Activated T-cell treated with anti-CD3 and anti-CD28 coated beads for 24 hours (primary cell): Measurements from ENCODE around the gene LGR4.

Experiments used
- DNase-seq: peaks from one replicate; pipeline ENCODE4 v3.0.0-alpha.2; 2020; ENCODE audit warnings: low read depth

The LGR4 gene

DNA sequence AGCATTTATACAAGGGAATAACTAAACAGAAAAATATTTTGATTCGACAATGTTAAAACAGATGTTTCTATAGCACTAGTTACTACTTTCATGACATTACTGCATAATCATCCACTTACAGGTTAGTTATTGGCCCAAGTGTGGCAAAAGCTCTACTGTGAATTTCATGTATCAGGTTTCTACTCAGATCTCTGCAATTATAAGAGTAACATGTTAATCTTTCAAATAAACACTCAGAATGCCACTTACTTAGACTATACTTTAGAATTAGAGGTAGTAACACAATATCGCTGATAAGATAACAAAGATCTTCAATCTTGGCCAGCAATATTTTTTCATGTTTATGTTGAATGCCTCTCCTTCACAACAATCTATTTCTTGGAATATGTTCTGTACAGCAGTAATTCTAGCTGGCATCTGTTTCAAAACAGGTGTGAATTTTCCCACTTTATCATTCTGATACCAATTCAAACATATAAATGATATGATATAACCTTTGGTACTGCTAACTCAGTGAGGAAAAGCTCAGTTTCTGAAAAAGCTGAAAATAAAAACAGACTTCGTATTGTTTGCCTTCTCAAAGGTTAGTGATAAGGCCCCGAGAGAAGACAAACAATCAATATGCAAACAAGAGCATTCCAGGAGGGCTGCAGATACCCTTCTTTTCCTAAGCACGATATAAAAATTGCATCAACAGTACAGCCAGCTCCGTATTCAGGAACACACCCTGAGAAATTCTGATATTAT, 98.6 kb downstream of the LGR4 start:
- no peak for DNase-seq

DNA sequence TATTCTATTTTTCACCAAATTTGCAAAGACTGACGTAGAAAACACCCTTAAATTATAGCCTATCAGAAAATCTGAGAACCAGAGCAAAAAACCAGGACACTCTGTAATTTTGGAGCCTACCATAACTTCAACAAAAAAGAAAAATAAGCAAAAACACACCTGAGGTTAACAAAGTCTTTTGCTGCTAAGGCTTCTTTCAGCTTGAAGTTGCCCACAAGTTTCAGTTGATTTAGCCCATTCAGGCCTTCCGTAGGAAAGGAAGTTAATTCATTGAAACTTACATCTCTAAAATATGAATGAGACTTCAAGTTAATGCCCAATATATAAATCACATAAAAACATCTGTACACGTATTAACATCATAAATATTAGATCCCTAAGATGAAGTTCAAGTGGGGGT, 99.2 kb downstream of the LGR4 start:
- no peak for DNase-seq

DNA sequence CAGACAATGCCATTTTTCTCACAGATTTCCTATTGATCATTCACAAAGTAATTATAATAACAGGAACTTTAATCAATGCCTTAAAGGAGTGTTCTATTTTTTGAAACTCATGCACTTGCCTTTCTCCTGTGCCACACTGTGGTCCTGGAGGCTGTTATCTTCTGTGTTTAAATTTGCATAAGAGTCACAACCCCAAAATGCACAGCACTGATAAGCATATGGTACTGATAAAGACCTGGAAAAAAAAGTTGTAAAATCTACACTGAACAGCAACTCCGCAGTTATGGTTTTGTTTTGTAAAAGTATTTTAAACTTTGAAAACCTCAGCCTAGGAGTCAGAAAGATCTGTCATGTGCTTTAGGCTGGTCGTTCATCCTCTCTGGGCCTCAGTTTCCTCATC, 100.4 kb downstream of the LGR4 start:
- DNase-seq, result no peak

DNA sequence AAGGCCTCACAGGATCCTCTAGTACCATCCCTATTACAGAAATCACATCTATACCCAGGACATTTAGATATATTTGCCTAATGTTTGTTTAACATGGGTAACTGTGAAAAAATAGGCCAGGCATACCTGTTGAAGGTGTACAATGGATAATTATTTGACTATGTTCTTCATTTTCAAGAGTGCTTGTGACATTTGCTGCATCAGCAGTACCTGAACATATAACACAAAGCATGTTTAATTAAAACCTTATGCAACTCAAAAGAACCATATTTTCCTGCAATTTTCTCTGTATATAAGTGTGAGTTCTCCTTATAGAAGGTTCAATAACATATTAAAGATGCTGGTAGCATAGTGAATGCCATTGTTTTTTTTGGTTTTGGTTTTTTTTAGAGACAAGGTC, 101.1 kb downstream of the LGR4 start:
- DNase-seq, result no peak

DNA sequence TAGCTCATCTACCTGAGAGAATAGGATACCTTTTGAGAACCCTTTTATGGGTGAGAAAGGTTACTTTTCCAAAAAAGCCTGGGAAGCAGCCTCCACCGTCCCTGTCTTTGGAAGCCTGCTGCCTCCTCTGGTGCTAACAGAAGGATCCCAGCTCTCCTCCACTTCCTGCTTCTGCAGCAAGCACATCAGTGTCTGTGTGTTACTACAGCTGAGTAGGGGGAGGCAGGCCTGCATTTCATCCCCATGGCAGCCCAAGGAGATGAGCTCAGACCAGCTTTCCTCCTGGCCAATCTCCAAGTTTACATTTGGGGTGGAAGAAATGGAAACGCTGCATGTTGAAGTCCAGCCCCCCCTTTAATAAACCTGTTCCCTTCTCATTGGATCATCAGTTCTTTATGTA, 102.2 kb downstream of the LGR4 start:
- no peak for DNase-seq

DNA sequence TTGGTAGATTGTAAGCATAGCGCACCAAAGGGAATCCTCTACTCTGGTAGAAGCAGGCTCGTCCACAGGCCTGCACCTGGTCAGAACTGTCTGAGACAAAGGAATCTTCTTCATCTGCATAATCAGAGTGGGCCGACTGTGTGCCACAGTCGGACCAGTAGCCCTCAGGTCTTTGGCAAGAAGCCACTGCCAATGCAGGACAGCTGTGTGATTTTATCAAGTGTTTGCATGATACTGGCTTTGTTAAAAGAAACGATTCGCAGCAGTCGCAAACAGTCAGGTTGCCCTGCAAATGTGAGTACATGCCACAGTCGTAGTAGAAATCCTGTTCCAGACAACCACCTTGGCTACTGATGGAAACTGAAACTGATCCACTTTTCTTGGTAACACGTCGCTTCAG, 104.7 kb downstream of the LGR4 start:
- DNase-seq, result no peak

DNA sequence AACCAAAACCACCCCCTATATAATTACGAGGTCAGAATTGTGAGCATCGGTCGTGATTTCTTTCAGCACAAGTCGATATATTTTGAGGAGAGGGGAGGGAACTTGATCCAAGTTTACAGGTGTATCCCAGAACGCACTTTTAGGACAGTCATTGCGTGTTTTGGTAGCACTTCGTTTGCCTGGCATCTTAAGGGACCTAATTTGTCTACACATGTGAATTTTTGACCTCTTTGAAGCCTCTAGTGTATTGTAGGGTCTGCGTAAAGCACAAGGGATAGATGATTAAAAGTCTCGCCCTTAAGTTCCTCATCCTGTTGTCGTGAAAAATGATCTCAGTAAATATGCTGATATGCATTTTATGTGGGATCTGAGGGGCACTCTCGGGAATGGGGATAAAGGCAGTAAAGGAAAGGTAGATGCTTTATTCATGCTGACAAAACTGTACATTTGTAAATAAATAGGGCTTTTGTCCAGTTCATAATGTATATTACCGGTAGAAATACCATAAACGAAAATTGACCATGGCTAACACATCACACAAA, 108.9 kb downstream of the LGR4 start:
- peak; percentile 1 for DNase-seq

DNA sequence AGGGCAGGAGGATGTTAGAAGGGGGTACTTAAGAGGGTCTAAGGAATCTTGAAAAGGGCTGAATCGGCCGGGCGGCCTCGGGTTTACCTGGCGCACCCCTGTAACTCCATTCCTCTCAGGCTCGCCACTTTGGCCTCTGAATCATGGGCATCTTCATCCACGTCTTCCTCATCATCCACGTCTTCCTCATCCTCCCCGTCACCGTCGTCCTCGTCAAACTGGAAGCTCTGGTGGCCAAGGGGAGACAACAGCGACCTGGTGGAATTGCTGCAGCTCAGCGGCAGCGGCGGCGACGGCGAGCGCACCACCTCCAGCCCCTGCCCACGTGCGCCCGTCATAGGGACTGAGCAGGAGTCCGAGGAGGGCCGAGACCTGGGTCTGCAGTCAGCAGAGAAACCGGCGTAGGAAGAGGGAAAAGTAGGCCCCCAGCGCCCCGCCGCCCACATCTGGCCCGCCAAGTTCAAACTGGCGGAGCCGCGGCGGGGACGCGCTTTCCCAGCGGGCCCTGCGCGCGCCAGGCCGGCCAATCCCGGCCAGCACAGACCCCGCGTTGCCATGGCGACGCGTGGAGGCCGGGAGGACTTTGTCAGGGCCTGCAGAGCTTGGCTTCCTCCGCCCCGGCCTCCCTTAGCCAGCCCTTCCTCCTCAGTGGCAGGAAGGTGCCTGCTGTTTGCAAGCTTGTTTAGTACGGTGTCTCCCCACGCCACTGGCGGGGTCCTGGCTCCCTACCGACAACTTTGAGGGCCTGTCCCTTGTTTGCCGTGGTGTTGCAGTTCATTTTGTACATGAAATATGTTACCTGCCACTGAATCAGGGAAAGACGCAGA, 109.6 kb downstream of the LGR4 start, which contains the start of gene CCDC34:
Gene CCDC34 (minus strand): TSS at position 467 of the 827 bp plus-strand sequence. CDS start 21 bp downstream, at position 446.
- DNase-seq, result peak; percentile 84

DNA sequence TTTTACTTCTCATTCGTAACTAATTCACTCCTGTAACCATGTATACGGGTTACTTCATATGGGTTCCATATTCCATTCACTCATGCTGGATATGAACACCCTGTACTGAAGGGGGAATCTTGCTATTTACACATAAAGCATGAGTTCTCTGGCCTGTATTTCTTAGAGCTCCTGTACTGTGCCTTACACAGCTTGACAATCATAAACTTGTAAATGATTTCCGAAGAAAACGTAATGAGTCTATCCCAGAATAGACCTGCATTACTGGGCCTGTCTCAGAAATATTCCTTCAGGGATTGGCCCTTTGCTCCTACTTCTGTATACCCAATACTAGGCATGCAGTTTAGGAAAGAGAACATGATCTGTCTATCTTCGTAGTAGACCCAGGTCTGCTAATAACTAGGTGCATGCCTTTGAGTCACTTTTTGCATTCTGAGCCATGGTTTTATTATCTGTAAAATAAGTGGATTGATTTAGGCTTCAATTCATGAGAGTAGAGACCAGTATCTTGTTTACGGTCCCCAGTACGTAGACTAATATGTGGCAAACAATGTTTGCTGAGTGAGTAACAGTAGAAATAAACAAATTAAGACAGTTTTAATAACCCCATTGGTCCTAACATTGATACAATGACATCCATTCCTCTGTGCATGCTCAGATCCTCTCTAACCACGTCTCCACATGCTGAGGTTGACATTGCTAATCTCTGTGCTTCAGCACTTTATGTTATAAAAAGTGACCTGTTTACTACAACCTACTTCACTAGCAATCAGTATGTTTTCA, 110.8 kb downstream of the LGR4 start:
- no peak for DNase-seq

DNA sequence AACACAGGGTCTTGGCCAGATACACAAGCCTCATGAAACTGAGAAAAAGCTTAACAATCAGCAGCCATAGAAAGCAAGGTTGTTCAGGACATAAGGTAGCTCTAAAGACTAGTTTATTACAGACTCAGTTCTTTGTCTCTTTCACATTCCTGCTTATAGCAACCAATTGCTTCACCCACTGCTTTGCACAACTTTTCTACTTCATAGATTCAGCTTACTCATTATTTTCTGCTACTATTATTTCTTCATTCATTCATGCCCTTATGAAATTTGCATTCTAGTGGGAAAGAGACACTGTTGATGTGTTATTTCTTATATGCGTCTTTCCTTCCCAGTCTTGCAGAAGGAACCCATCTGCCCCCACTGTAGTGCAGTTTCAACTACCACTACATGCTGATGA, 114.3 kb downstream of the LGR4 start:
- DNase-seq, result no peak

DNA sequence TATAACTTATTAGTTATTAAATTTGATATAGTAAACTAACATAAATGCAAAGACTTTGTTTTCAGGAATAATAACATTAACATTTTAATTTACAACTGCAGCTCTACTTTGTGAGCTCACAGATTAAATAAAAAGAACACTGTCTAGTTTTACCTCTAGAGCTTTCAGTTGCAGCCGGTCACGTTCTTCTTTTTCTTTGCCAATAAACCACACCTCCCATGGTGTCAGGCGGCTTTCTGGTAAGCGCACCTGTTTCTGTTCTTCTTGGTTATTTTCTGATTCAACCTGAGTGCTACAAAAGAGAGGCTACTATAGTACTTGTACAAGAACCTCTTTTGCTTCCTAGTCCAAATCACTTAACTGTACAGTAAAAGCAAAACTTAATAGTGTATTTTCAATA, 115.3 kb downstream of the LGR4 start:
- DNase-seq, result no peak

DNA sequence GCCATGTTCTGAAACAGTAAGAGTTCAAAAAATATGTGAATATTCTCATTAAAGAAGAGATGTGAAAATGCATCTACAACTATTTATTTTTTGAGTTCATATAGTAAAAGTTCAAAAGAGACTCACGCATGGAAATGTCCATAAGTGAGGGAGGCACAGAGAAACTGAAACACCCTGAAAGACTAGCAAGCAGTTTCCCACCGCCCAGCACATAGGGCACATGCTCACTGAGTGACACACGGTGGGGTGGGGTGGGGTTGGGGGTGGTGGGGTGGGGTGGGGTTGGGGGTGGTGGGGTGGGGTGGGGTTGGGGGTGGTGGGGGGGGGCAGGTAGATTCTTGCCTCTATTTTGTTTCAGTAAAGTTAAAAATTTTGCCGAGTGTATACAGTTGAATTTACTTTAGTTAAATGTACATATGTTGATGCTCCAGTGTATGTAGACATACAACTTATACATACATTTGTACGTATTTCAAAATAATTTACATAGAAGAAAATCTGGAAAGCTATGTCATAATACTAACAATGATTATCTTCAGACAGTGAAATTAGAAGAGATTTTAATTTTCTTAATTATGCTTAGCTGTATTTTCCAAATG, 115.9 kb downstream of the LGR4 start:
- DNase-seq, result no peak

DNA sequence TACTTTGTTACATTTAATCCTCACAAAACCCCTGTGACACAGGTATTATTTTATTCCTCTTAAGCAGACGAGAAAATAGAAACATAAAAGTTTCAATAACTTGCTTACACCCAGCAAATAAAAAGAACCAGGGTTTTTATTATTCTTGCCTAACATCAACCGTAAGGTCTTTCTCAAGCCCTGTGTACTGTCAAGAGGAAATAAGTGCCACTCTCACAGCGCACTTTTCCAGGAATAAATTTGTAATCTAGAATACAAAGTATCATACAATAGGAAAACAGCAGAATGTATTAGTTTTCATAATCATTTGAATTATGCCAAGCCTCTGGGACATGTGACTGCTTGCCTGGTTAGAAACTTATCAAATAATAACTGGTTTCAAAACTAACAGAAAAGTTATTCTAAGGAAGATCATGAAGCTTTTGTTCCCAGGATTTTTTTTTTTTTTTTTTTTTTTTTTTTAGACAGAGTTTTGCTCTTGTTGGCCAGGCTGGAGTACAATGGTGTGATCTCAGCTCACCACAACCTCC, 117.0 kb downstream of the LGR4 start:
- no peak for DNase-seq

DNA sequence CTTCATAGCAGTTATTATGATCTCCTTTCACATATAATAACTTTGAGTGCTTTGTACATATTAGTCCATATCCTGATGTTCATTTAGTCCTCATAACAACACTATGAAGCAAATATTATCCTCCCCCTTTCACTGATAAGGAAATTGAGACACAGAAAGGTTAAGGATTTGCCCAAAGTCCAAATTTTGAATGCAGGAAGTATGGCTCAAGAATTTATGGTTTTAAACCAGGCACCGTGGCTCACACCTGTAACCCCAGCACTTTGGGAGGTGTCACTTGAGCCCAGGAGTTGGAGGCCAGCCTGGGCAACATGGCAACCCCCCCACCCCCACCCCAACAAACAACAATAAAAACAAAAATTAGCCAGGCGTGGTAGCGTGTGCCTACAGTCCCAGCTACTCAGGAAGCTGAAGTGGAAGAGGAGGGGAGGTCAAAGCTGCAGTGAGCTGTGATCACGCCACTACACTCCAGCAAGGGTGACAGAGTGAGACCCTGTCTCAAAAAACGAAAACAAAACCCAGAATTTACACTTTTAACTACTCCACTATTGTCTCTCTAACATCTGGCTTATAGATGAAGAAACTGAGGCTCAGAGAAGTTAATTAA, 118.1 kb downstream of the LGR4 start:
- DNase-seq, result no peak

DNA sequence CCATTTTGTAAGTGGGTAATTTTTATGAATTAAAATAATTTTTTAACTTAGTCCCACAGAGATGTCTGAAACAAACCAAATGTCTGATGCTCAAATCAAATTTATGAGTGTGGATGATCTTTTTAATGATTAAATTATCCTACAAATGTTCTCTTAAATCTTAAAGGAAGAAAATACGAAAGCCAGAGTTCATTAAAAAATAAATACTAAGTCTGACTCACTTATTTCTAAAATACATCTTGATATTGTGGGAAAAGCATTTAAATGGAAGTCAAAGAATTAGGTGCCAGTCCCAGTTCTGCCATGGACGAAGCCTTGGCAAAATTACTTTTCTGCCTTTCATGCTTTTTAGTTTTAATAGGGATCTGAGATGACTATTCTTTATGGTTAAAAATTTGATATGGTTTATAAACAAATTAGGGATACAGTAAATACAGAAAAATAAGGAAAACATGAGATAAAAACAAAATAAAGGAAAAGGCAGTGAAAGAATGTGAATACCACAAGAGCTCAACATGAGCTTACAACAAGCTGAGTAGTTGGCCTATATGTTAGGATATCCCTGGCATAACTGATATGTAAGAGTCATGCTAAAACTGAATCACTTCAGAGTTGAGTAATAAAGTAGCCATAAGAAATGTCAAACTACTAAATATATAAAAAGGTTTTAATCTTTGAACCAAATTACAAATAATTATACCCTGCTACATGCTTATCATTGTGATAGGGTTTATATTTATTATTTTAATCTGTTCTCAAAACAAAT, 118.8 kb downstream of the LGR4 start:
- DNase-seq, result no peak

DNA sequence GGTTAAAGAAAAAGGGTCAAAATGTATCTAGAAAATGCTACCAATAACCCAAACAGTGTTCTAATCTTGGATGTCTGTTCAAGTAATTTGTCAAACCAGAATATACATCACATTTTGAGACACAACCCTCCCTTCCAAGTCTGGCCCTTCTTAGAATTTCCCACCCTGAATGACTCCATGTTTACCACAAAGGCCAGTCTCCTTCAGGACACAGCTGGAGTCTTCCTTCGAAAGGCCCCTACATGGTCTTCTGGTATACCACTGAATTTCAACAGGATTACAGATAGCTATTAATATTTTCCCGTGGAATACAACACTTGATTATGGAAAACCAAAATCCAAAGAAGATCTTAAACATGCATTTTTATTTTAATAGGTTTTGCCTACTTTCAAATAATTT, 119.8 kb downstream of the LGR4 start:
- DNase-seq, result no peak

DNA sequence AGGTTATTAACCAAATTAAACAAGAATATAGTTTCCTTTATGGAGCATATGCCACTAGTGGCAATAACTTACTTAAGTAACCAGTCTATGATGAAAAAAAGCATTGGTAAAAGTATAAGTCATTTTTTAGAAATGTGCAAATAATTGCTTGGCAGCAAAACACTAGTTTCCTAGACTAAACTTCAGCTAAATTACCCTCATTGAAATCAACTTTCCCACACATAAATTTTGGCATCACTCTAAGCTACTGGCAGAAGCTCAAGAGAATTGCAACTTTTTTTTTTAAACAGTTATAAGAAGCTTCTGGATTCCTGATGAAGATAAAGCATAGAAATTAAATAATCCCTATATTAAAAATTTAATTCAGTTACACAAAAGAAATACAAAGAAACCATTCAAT, 122.1 kb downstream of the LGR4 start:
- no peak for DNase-seq

DNA sequence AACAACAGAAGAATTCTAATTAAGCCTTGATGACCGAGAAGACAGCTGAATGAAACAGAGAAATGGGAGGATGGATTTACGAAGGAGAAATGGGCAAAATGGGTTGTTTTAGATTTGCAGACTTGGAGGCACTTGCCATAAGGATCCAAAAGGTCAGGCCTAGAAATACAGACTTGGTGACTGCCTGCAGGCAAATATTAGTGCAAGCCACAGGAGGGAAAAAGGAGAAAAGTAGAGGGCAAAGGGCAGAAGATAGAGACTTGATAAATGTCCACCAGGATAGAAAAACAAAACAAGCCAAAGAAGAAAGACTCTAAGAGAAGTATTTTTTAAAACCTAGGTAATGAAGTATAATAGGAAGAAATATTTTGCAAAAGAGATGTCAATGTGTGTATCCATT, 122.7 kb downstream of the LGR4 start:
- DNase-seq, result no peak

DNA sequence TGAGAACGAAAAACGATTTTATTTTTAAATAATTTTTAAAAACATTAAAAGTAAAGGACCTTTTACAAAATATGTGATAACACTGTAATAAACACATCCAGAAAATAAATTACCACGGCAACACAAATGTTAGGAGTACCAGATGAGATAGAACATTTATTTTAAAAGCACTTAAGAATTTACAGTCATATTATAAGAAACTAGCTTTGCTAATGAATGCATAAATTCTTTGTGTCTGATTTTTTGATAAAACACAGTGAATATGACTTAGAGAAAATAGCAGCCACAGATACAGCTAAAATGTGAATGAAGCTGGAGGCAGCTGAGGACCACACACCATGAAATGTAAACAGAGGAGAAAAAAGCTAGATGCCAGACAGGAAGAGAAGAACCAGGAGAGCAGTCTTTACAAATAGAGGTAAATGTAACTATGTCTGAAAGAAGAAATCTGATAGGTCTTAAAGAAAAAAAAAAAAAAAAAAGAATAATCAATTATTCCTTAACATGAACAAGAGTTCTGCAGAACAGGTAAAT, 124.2 kb downstream of the LGR4 start:
- DNase-seq, result no peak
